OCI-LY7 (cell line): ENCODE results near the gene PNCK. TPM values are rescaled to one million over a fixed set of nuclear protein-coding genes. Genes with fewer than 3 reads are reported as not detected.

Experiments
- BruUV-seq: library from RNA; stranded (reverse); fragments of 400-500 nt; replicated peaks from 2 replicates; lab custom pipeline; 2021; lab: Mats Ljungman, UMichigan
- CTCF ChIA-PET: fragments of 300-600 bp; sonication (Branson Sonifier 250); formaldehyde crosslinking; loops from one replicate; lab custom pipeline; 2022; ENCODE audit warnings: antibody characterized with exemption; ENCODE audit not compliant: unreplicated experiment; lab: Charles Lee
- POLR2A ChIA-PET: fragments of 300-600 bp; sonication (Branson Sonifier 250); formaldehyde crosslinking; loops from one replicate; lab custom pipeline; 2022; ENCODE audit warnings: antibody characterized with exemption; lab: Charles Lee
- DNase-seq: peaks from one replicate; pipeline ENCODE4 v3.0.0-alpha.2; 2015; ENCODE audit warnings: low spot score
- H2AFZ ChIP-seq: fragments of 200-600 bp; sonication (generic), shearing (Covaris generic); 2 replicates; pipeline ENCODE4 v1.6.1; 2014; ENCODE audit warnings: mild to moderate bottlenecking, antibody characterized with exemption, low read length, moderate library complexity
- H3K27ac ChIP-seq: fragments of 200-600 bp; sonication (generic); 2 replicates; pipeline ENCODE4 v1.5.1; 2014; ENCODE audit warnings: mixed run types, low read depth, mild to moderate bottlenecking, moderate library complexity, low read length, inconsistent platforms; ENCODE audit not compliant: poor library complexity, severe bottlenecking
- H3K36me3 ChIP-seq: fragments of 200-600 bp; sonication (generic); 2 replicates; pipeline ENCODE4 v1.6.1; 2014; ENCODE audit warnings: mild to moderate bottlenecking, antibody characterized with exemption, low read length, moderate library complexity, mixed read lengths; ENCODE audit not compliant: insufficient read depth
- H3K4me1 ChIP-seq: fragments of 200-600 bp; sonication (generic); 2 replicates; pipeline ENCODE4 v1.5.1; 2014; ENCODE audit warnings: mild to moderate bottlenecking, low read length; ENCODE audit not compliant: insufficient read depth, poor library complexity, severe bottlenecking
- H3K4me2 ChIP-seq: fragments of 200-600 bp; sonication (generic); 2 replicates; pipeline ENCODE4 v1.6.1; 2014; ENCODE audit warnings: mild to moderate bottlenecking, low read length
- H3K4me3 ChIP-seq: fragments of 200-600 bp; sonication (generic); 2 replicates; pipeline ENCODE4 v1.5.1; 2014; ENCODE audit warnings: mild to moderate bottlenecking, low read depth, low read length; ENCODE audit not compliant: poor library complexity, severe bottlenecking
- H3K79me2 ChIP-seq: fragments of 200-600 bp; sonication (generic); 2 replicates; pipeline ENCODE4 v1.6.1; 2016; ENCODE audit warnings: low read depth, mild to moderate bottlenecking, low read length, moderate library complexity, mixed read lengths; ENCODE audit not compliant: insufficient read depth
- H3K9me2 ChIP-seq: fragments of 200-600 bp; sonication (generic); 2 replicates; pipeline ENCODE4 v1.6.1; 2016; ENCODE audit warnings: mild to moderate bottlenecking, low read length, mixed read lengths; ENCODE audit not compliant: insufficient read depth
- H3K9me3 ChIP-seq: fragments of 200-600 bp; sonication (generic); 2 replicates; pipeline ENCODE4 v1.6.1; 2014; ENCODE audit warnings: mild to moderate bottlenecking, mixed run types, low read length, mixed read lengths
- H4K20me1 ChIP-seq: fragments of 200-600 bp; sonication (generic); 2 replicates; pipeline ENCODE4 v1.6.1; 2014; ENCODE audit warnings: mild to moderate bottlenecking, antibody characterized with exemption, low read length, moderate library complexity, mixed read lengths; ENCODE audit not compliant: insufficient read depth
- CTCF ChIP-seq: fragments of 200-600 bp; sonication (generic); conservative IDR thresholded peaks from 2 replicates; pipeline ENCODE4 v1.5.1; 2014; ENCODE audit warnings: mild to moderate bottlenecking, antibody characterized with exemption, low read length, moderate library complexity, mixed read lengths
- EZH2phosphoT487 ChIP-seq: fragments of 200-600 bp; sonication (generic); IDR thresholded peaks from 2 replicates; pipeline ENCODE4 v1.6.1; 2018; ENCODE audit warnings: low read depth, borderline replicate concordance, mild to moderate bottlenecking, mixed run types, antibody characterized with exemption, low read length, moderate library complexity, mixed read lengths
- intact Hi-C: fragments of 100-400 bp; cut with micrococcal nuclease; formaldehyde crosslinking; loops from one replicate; pipeline ENCODE4 v1.10.0; 2022; ENCODE audit not compliant: unreplicated experiment
- total RNA-seq, 2 experiments: library from RNA; depleted of rRNA in 1 of 2; stranded (reverse); fragments of >200 nt in 1 of 2; shearing (Covaris generic) in 1 of 2; gene quantifications; 2 replicates each; pipeline ENCODE4 v1.2.3, GENCODE V29; 2014 to 2022

Gene PNCK
- total RNA-seq, 2 experiments from 2014 or later: 0.19 TPM; not detected in 1

- intact Hi-C loops: no loop called here
- ChIA-PET CTCF (no interaction called here), POLR2A (no interaction called here)
- H3K27ac ChIP-seq: no peak overlapping the region
- H2AFZ ChIP-seq: no peak overlapping the region
- no peak overlapping the region for H3K4me3 ChIP-seq
- H3K36me3 ChIP-seq: no peaks in the 10 kb centered on the region
- no TSS peak for BruUV-seq
- H3K4me2 ChIP-seq: no peak overlapping the region
- H4K20me1 ChIP-seq: no peaks in the 10 kb centered on the region
- no peak for TF ChIP-seq EZH2phosphoT487
- no peaks in the 10 kb centered on the region for H3K79me2 ChIP-seq
- H3K9me2 ChIP-seq: no peaks in the 10 kb centered on the region
- DNase-seq: no peak
- H3K4me1 ChIP-seq: no peaks in the 10 kb centered on the region
- no peaks in the 10 kb centered on the region for H3K9me3 ChIP-seq
These were observed 14.3 kb downstream of the PNCK start for GRCh38 chrX:153659268-153659667.

DNA sequence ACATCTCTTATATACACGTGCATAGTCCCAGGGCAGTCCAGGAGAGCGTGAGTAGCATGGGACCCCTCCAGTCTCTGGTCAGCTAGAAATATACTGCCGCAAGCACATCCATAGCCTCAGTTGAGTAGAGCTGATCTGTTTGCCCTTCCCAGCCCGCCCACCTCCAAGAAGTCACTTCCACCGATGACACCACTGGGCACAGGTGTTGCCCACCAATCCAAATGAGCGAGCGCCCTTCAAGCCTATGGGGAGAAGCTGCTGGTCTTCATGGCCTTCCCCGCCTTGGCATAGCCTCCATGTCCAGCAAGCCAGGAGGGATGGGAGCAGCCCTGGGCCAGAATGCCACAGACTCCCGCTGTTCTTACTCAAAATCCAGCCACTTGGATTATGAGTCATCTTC, 16.5 kb downstream of the PNCK start:
- H3K4me2 ChIP-seq: no peak overlapping the region
- H2AFZ ChIP-seq: no peak overlapping the region
- no peak overlapping the region for H3K27ac ChIP-seq
- intact Hi-C loops: no loop called here
- H4K20me1 ChIP-seq: no peaks in the 10 kb centered on the region
- H3K79me2 ChIP-seq: no peaks in the 10 kb centered on the region
- BruUV-seq: no TSS peak
- no peak for DNase-seq
- CTCF ChIA-PET: interaction anchor here (0.6 kb wide), 1 partner anchor 649 kb away, joined by 12 read pairs; no protein-coding TSS in a partner anchor
- H3K36me3 ChIP-seq: no peaks in the 10 kb centered on the region
- no peaks in the 10 kb centered on the region for H3K9me2 ChIP-seq
- POLR2A ChIA-PET: no interaction called here
- no peaks in the 10 kb centered on the region for H3K4me1 ChIP-seq
- H3K4me3 ChIP-seq: no peak overlapping the region
- TF ChIP-seq EZH2phosphoT487 (no peak), CTCF (no peak)
- H3K9me3 ChIP-seq: no peaks in the 10 kb centered on the region

- Histone ChIP-seq H3K9me2 (no peaks in the 10 kb centered on the region), H3K36me3 (no peaks in the 10 kb centered on the region), H3K4me2 (no peak overlapping the region), H3K79me2 (no peaks in the 10 kb centered on the region), H3K4me1 (no peaks in the 10 kb centered on the region), H4K20me1 (no peaks in the 10 kb centered on the region), H3K27ac (no peak overlapping the region), H3K9me3 (no peaks in the 10 kb centered on the region), H2AFZ (no peak overlapping the region), H3K4me3 (no peak overlapping the region)
- CTCF ChIA-PET: no interaction called here
- DNase-seq: no peak
- POLR2A ChIA-PET: interaction anchor here (0.6 kb wide), 1 partner anchor 103 kb away, joined by 4 read pairs; no protein-coding TSS in a partner anchor
- BruUV-seq: no TSS peak
- intact Hi-C loops: no loop called here
- TF ChIP-seq EZH2phosphoT487 (no peak), CTCF (no peak)
These were observed 20.1 kb downstream of the PNCK start for GRCh38 chrX:153653556-153653955.
